Superior temporal gyrus (tissue), 1 donor: ENCODE data around the gene WFDC1.

Experiments
- DNase-seq: peaks from one replicate; pipeline ENCODE4 v3.0.0-alpha.2; 2016; ENCODE audit errors: extremely low spot score

Gene WFDC1

GRCh38 chr16:84302111-84302954 lies 7.7 kb downstream of the WFDC1 start:
- no peak for DNase-seq

GRCh38 chr16:84303023-84303422 lies 8.3 kb downstream of the WFDC1 start:
- no peak for DNase-seq

- DNase-seq: no peak
These were observed 8.8 kb downstream of the WFDC1 start for GRCh38 chr16:84303516-84303915.

GRCh38 chr16:84306564-84306963 lies 11.9 kb downstream of the WFDC1 start:
- DNase-seq: no peak

GRCh38 chr16:84307209-84307954 lies 12.7 kb downstream of the WFDC1 start:
- no peak for DNase-seq

- DNase-seq: no peak
These were observed 13.4 kb downstream of the WFDC1 start for GRCh38 chr16:84308120-84308519.

- no peak for DNase-seq
These were observed 16.0 kb downstream of the WFDC1 start for GRCh38 chr16:84310642-84311041.

- no peak for DNase-seq
These were observed 18.2 kb downstream of the WFDC1 start for GRCh38 chr16:84312783-84313382.

- no peak for DNase-seq
These were observed 19.2 kb downstream of the WFDC1 start for GRCh38 chr16:84313921-84314320.

- DNase-seq: no peak
These were observed 19.7 kb downstream of the WFDC1 start for GRCh38 chr16:84314373-84314772.

GRCh38 chr16:84314814-84315213 lies 20.1 kb downstream of the WFDC1 start:
- DNase-seq: no peak

GRCh38 chr16:84315422-84315821 lies 20.7 kb downstream of the WFDC1 start:
- no peak for DNase-seq

- DNase-seq: no peak
These were observed 23.7 kb downstream of the WFDC1 start for GRCh38 chr16:84318091-84318975.

- DNase-seq: no peak
These were observed 24.6 kb downstream of the WFDC1 start for GRCh38 chr16:84319146-84319760.

- no peak for DNase-seq
These were observed 25.8 kb downstream of the WFDC1 start for GRCh38 chr16:84320511-84320910.

GRCh38 chr16:84321932-84322331 lies 27.3 kb downstream of the WFDC1 start:
- no peak for DNase-seq

GRCh38 chr16:84322749-84323148 lies 28.1 kb downstream of the WFDC1 start:
- no peak for DNase-seq

- DNase-seq: no peak
These were observed 28.9 kb downstream of the WFDC1 start for GRCh38 chr16:84323606-84324005.

GRCh38 chr16:84324434-84325262 lies 30.0 kb downstream of the WFDC1 start:
- DNase-seq: no peak

- no peak for DNase-seq
These were observed 31.9 kb downstream of the WFDC1 start for GRCh38 chr16:84326545-84326944.
